Measurements from ENCODE around the gene B4GALT2. TPM values are rescaled to one million over a fixed set of nuclear protein-coding genes. Genes with fewer than 3 reads are reported as not detected.
A peak's percentile ranks its signal among the peaks of the same experiment; 100 is the strongest.

Gene B4GALT2
- total and polyA plus RNA-seq, 2 donors (not counting 3 experiments of a cell fraction or from before 2014, with no cell fraction given): 80.0 to 103 TPM

GRCh38 chr1:43973981-43974442, 5.0 kb upstream of the B4GALT2 start:
- Histone ChIP-seq H3K9me3 (replicated peaks; ENCODE audit: control insufficient read depth, insufficient read depth, low read length) (no peaks in the 10 kb centered on the region), H2AFZ (ENCODE audit: low read depth, low read length) (peak overlapping the region; percentile 95), H3K36me3 (ENCODE audit: control insufficient read depth in 2 of 2, extremely low read depth in 1 of 2, insufficient read depth in 2 of 2, low read length in 2 of 2) (peaks cover 0 to 15% of the 10 kb centered on the region in 2 experiments), H3K9me1 (replicated peaks; ENCODE audit: control insufficient read depth, extremely low read depth, insufficient read depth, low read length) (no peaks in the 10 kb centered on the region), H3K9ac (replicated peaks; ENCODE audit: extremely low read depth, insufficient read depth, low read length) (peak overlapping the region; percentile 80), H3K4me2 (ENCODE audit: insufficient read depth, low read length) (peak overlapping the region; percentile 84), H3K27ac (ENCODE audit: insufficient read depth, low read depth, low read length) (no peak overlapping the region), H3K4me3 (replicated peaks in 1 of 3; ENCODE audit: insufficient read depth in 1 of 3, low read depth in 1 of 3, low read length in 3 of 3) (peak overlapping the region; percentile 69 to 73 (median 71)), H3K4me1 (ENCODE audit: control insufficient read depth, extremely low read depth, insufficient read depth, low read length) (peaks cover 29% of the 10 kb centered on the region), H3K79me2 (ENCODE audit: control insufficient read depth, insufficient read depth, low read length) (peaks cover 30% of the 10 kb centered on the region), H3K27me3 (ENCODE audit: control insufficient read depth in 2 of 2, insufficient read depth in 2 of 2, low read length in 2 of 2) (no peaks in the 10 kb centered on the region), H4K20me1 (replicated peaks; ENCODE audit: control insufficient read depth, extremely low read depth, insufficient read depth, low read length) (no peaks in the 10 kb centered on the region)
- FAIRE-seq (no peak), DNase-seq (ENCODE audit: low read depth, low spot score) (no peak)
- dilution Hi-C loops (cut with MboI; ENCODE audit: extremely low pct_ligation_motif_present, low sequenced_read_pairs) (no loop called here), intact Hi-C loops (cut with micrococcal nuclease) (loop anchor here (1.0 kb wide), 1 partner anchor 28 kb away; the partner anchor contains the start of gene IPO13)
- no TSS peak for BruUV-seq (replicated peaks)
- CTCF ChIA-PET: interaction anchor here (1.2 to 1.9 kb wide), 5 partner anchors 16 to 211 kb away, joined by 3 to 11 read pairs (median 4); no protein-coding TSS in a partner anchor
- POLR2A ChIA-PET: no interaction called here
- no peak for TF ChIP-seq POLR2AphosphoS5 (IDR thresholded peaks at IDR 0.05; ENCODE audit: insufficient read depth, low read depth, low read length)
- no peak for TF ChIP-seq MYC (IDR thresholded peaks at IDR 0.05; ENCODE audit: low read depth, low read length)
- TF ChIP-seq JUN (IDR thresholded peaks at IDR 0.05; ENCODE audit: borderline replicate concordance, insufficient read depth, insufficient read length, low read depth): no peak
- TF ChIP-seq, protein P1, sequence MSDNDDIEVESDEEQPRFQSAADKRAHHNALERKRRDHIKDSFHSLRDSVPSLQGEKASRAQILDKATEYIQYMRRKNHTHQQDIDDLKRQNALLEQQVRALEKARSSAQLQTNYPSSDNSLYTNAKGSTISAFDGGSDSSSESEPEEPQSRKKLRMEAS (IDR thresholded peaks at IDR 0.05; ENCODE audit: insufficient read depth, insufficient read length): no peak
- no peak for TF ChIP-seq EZH2 (IDR thresholded peaks at IDR 0.05; ENCODE audit: borderline replicate concordance, low read depth, low read length, severe bottlenecking)
- no peak for TF ChIP-seq POLR2A (IDR thresholded peaks at IDR 0.05; ENCODE audit: low read depth, low read length)
- TF ChIP-seq GATA2 (IDR thresholded peaks at IDR 0.05; ENCODE audit: insufficient read depth, insufficient read length, low read depth, low read length): no peak
- no peak for TF ChIP-seq CTCF (IDR thresholded peaks at IDR 0.05; ENCODE audit: extremely low read depth in 1 of 2, insufficient read depth in 1 of 2, low read depth in 1 of 2, low read length in 2 of 2)
- no peak for TF ChIP-seq FOS (IDR thresholded peaks at IDR 0.05; ENCODE audit: borderline replicate concordance, insufficient read depth, low read length)

All from endothelial cell of umbilical vein (primary cell).